GM13977 (cell line): ENCODE data around the gene CDC42EP2.

Experiments used
- DNase-seq: peaks from one replicate; pipeline ENCODE4 v3.0.0; 2012; ENCODE audit warnings: low spot score
- CTCF ChIP-seq: IDR thresholded peaks from 2 replicates; pipeline ENCODE4 v1.5.1; 2012; ENCODE audit warnings: mild to moderate bottlenecking, control low read depth; ENCODE audit not compliant: insufficient read depth; ENCODE audit errors: extremely low read depth, missing control alignments
- in situ Hi-C: fragments of 300-500 bp; cut with MboI; formaldehyde crosslinking; loops from one replicate; pipeline ENCODE4 v1.12.0; 2022; ENCODE audit warnings: low sequenced_read_pairs, low pct_unique_long_range_greater_than_20kb, mixed read lengths, inconsistent platforms; ENCODE audit not compliant: unreplicated experiment

The CDC42EP2 gene

DNA sequence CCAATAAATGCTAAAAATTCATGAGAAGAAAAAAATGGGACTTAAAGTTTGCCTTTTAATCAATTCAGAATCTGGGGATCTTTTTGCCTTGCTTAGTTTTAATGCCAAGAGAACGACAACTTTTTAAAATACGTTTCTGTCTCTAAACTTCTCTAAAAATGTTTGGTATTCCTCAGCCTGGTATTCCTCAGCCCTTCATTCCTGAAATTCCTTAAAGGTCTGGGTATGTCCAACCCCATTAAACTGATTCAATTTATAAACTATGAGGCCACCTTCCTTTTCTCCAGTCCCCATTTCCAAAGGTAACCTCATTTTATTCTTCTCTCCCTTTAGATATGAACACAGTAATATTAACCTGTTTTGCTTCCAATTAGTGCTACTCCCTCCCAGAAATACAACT is 36.3 kb upstream of the CDC42EP2 start:
- TF ChIP-seq CTCF = no peak
- in situ Hi-C loops = loop anchor here (10.0 kb wide), 1 partner anchor 236 kb away; no protein-coding TSS in a partner anchor
- DNase-seq = no peak

DNA sequence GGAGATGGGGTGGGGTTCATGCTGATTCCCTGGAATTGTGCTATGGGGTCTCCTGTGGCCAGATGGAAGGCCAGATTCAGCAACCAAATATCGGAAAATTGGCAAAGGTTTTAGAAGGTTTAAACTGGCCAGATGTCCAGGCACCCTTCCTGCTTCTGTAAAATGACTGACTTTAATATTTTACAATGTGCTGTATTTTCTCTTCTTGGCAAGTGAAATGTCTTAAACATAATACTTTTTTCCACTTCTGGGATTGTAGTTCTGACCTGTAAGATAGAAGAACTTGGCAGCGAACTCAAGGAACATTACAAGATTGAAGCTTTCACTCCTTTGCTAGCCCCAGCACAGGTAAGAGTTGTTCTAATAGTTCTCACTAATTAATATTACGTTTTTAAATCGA is 35.4 kb upstream of the CDC42EP2 start:
- in situ Hi-C loops = loop anchor here (10.0 kb wide), 1 partner anchor 236 kb away; no protein-coding TSS in a partner anchor
- DNase-seq = no peak
- no peak for TF ChIP-seq CTCF

DNA sequence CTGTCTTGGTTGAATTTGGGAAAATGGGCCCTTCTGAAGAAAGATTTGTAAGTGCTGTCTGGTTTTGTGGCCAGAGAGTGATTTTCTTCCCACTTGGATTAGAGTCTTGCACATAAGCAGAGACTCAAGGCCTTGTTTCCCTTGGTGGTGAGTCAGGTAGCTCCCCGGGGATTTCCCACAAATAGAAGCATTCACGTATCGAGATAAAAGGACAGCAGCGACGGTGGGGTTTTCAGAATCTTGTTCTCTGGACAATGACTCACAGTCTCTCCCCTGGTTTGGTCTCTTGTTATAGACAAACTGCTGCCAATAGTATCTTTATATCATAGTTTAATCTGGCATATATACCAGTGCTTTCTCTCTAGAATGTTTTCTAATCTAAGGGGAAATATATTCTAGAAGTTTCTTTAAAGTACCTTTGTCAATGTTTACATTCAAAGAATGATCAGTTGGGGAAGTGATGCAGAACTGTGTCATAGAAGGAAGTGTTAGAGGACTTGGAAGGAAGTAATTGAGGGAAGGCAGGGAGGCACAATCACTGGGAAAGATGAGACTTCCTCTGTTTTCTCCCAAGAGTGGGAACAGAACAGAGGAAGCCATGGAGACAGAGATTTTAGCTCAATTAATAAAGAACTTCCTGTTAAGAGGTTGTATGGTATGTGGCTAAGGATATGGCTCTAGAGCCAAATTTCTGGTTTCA is 34.8 kb upstream of the CDC42EP2 start:
- in situ Hi-C loops = loop anchor here (10.0 kb wide), 1 partner anchor 235 kb away; no protein-coding TSS in a partner anchor
- peak; percentile 61 for DNase-seq
- no peak for TF ChIP-seq CTCF

- no peak for DNase-seq
- no peak for TF ChIP-seq CTCF
- in situ Hi-C loops = no loop called here
These were observed 34.0 kb upstream of the CDC42EP2 start for GRCh38 chr11:65280646-65281045.

DNA sequence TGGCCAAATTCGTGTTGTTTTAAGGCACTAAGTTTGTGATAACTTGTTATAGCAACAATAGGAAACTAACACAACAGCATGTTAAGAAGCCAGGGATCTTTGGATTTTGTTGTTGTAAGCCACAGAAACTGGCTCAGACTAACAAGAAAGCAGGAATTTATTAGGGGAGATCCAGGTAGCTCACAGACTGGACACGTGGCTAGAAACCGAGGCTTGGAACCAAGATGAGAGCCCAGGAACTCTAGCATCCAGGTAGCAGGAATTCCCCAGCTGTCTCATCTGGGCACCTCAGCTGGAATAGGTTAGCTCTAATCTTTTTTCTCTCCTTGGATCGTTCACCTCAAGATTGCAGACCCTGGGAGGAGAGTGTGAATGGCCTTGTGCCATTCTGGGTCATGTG is 28.0 kb upstream of the CDC42EP2 start:
- in situ Hi-C loops = no loop called here
- DNase-seq = no peak
- no peak for TF ChIP-seq CTCF

- in situ Hi-C loops = no loop called here
- DNase-seq = no peak
- TF ChIP-seq CTCF = no peak
These were observed 27.1 kb upstream of the CDC42EP2 start for GRCh38 chr11:65287601-65288000.
